Activated T-helper 9 cell treated with anti-CD3 and anti-CD28 coated beads, Interleukin-2, amount 50 U/mL, for 16 hours (primary cell): Measurements from ENCODE around the gene TPSG1.
A peak's percentile ranks its signal among the peaks of the same experiment; 100 is the strongest.
"Not testable (repeated sequence)": the region's sequence is repeated elsewhere in the genome, so short reads cannot be mapped to it uniquely, and the experiment has no call there.

ENCODE experiments used
- DNase-seq: peaks from one replicate; pipeline ENCODE4 v3.0.0-alpha.2; 2020; ENCODE audit warnings: low read depth

The TPSG1 gene

GRCh38 chr16:1225051-1225451, at the start of gene TPSG1:
TSS of gene TPSG1 (minus strand) at chr16:1225268. CDS start at chr16:1225252, 16 bp downstream.
- no peak for DNase-seq

GRCh38 chr16:1274767-1275166, 49.7 kb upstream of the TPSG1 start:
- no peak for DNase-seq

- no peak for DNase-seq
Observed at GRCh38 chr16:1273816-1274215, 48.7 kb upstream of the TPSG1 start.

- no peak for DNase-seq
Observed at GRCh38 chr16:1272453-1273198, 47.6 kb upstream of the TPSG1 start.

GRCh38 chr16:1271724-1272413, 46.8 kb upstream of the TPSG1 start:
- DNase-seq: peak; percentile 9

- DNase-seq: no peak
Observed at GRCh38 chr16:1271380-1271723, 46.3 kb upstream of the TPSG1 start.

- not testable (repeated sequence) for DNase-seq
Observed at GRCh38 chr16:1269418-1269817, 44.4 kb upstream of the TPSG1 start.

- no peak for DNase-seq
Observed at GRCh38 chr16:1265826-1266225, 40.8 kb upstream of the TPSG1 start.

GRCh38 chr16:1265090-1265630, 40.1 kb upstream of the TPSG1 start:
- no peak for DNase-seq

GRCh38 chr16:1264345-1265089, 39.4 kb upstream of the TPSG1 start:
- no peak for DNase-seq

GRCh38 chr16:1263591-1264344, 38.7 kb upstream of the TPSG1 start:
- DNase-seq: no peak

- no peak for DNase-seq
Observed at GRCh38 chr16:1262846-1263221, 37.8 kb upstream of the TPSG1 start.

GRCh38 chr16:1262210-1262845, 37.3 kb upstream of the TPSG1 start:
- no peak for DNase-seq

- no peak for DNase-seq
Observed at GRCh38 chr16:1261131-1261892, 36.2 kb upstream of the TPSG1 start.

- DNase-seq: no peak
Observed at GRCh38 chr16:1260101-1260680, 35.1 kb upstream of the TPSG1 start.

GRCh38 chr16:1259760-1260068, 34.6 kb upstream of the TPSG1 start:
- no peak for DNase-seq

GRCh38 chr16:1258906-1259759, 34.1 kb upstream of the TPSG1 start:
- no peak for DNase-seq

- no peak for DNase-seq
Observed at GRCh38 chr16:1258225-1258600, 33.1 kb upstream of the TPSG1 start.

- no peak for DNase-seq
Observed at GRCh38 chr16:1257561-1258224, 32.6 kb upstream of the TPSG1 start.
